ENCODE results near the gene ARHGAP22. TPM values are rescaled to one million over a fixed set of nuclear protein-coding genes. Genes with fewer than 3 reads are reported as not detected.

ARHGAP22 gene
- total and polyA plus RNA-seq, 2 of the 4 experiments (the other 2 are of a cell fraction): 28.3 to 30.2 TPM

DNA sequence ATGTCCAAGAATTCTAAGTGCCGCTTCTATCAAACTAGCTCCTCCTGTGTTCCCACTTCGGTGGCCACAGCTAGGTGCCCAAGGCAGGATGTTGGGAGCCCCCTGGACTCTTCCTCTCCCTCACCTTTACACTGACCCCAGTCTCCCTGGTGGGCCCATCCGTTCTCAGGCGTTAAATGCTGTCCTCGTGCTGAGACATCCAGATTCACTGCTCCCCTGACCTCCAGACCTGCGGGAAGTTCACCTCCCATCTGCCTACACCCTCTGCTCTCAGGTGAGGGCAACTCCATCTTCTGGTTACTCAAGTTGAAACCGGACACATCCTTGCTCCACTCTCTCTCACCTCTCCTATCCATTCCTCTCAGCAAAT is 114.3 kb downstream of the ARHGAP22 start:
- Histone ChIP-seq H3K4me3 (ENCODE audit: insufficient read depth, low read depth, low read length) (no peak overlapping the region), H3K27me3 (ENCODE audit: control insufficient read depth, insufficient read depth, low read length) (no peaks in the 10 kb centered on the region), H2AK9ac (replicated peaks; ENCODE audit: low read depth, low read length, poor library complexity) (no peak overlapping the region), H4K20me1 (ENCODE audit: insufficient read depth, low read length) (peaks cover 29% of the 10 kb centered on the region; the same call in 1 of the 2 replicates), H4K5ac (ENCODE audit: low read depth, low read length) (no peak overlapping the region), H2BK20ac (ENCODE audit: low read depth, low read length) (no peak overlapping the region), H3K4ac (ENCODE audit: low read depth, low read length) (no peak overlapping the region), H2AFZ (replicated peaks; ENCODE audit: low read length, poor library complexity) (no peak overlapping the region), H3K18ac (ENCODE audit: low read depth, low read length) (no peak overlapping the region), H2AK5ac (ENCODE audit: low read depth, low read length) (no peak overlapping the region), H3K27ac (ENCODE audit: insufficient read depth, low read length) (no peak overlapping the region), H2BK15ac (ENCODE audit: low read depth, low read length) (no peak overlapping the region; the same call in 2 of the 3 replicates), H3K14ac (replicated peaks; ENCODE audit: low read depth, low read length) (no peak overlapping the region), H3K36me3 (ENCODE audit: control insufficient read depth, insufficient read depth, low read length) (no peaks in the 10 kb centered on the region), H3K79me1 (ENCODE audit: low read depth in 1 of 2, low read length in 2 of 2) (peaks cover 31 to 73% of the 10 kb centered on the region in 2 experiments), H2BK120ac (ENCODE audit: low read depth, low read length) (no peak overlapping the region), H3K23ac (ENCODE audit: low read depth, low read length) (no peak overlapping the region), H4K91ac (ENCODE audit: insufficient read depth, low read depth, low read length) (no peak overlapping the region), H3K9ac (ENCODE audit: low read depth, low read length) (no peak overlapping the region), H3K9me3 (ENCODE audit: control insufficient read depth, insufficient read depth, low read length) (no peaks in the 10 kb centered on the region), H2BK5ac (ENCODE audit: low read depth, low read length, poor library complexity, severe bottlenecking) (no peak overlapping the region), H3K4me1 (ENCODE audit: control insufficient read depth, insufficient read depth, low read length) (peaks cover 4% of the 10 kb centered on the region; the same call in 1 of the 2 replicates), H3K4me2 (ENCODE audit: low read depth, low read length) (no peak overlapping the region), H3K9me1 (ENCODE audit: insufficient read depth, low read length) (peaks cover 23% of the 10 kb centered on the region), H4K8ac (ENCODE audit: low read depth in 2 of 2, low read length in 2 of 2) (no peak overlapping the region), H3K56ac (ENCODE audit: extremely low read depth, insufficient read depth, low read length) (no peak overlapping the region)
- POLR2A ChIA-PET (ENCODE audit: unreplicated experiment): no interaction called here
- no peak for ATAC-seq (ENCODE audit: low read depth)
- intact Hi-C loops (cut with micrococcal nuclease): no loop called here
- DNase-seq: no peak
- CTCF ChIA-PET: no interaction called here
- 88% methylated on average over 4 of the region's 7 CpGs; no CpG with 5 or more reads in 1 of the 2 experiments for WGBS, 2 experiments (ENCODE audit: extremely low coverage in 2 of 2, insufficient read length in 1 of 2)
- dilution Hi-C loops (cut with HindIII; ENCODE audit: low sequenced_read_pairs, unreplicated experiment): no loop called here
- in situ Hi-C loops (cut with MboI; ENCODE audit: low sequenced_read_pairs): no loop called here
- no peak for TF ChIP-seq SMC3 (IDR thresholded peaks at IDR 0.05; ENCODE audit: low read depth, low read length)
- BruUV-seq (replicated peaks): no TSS peak

All from IMR-90 (cell line).